GM12878 (cell line): Measurements from ENCODE around the gene PERM1. TPM values are rescaled to one million over a fixed set of nuclear protein-coding genes. Genes with fewer than 3 reads are reported as not detected.

Source experiments
- ATAC-seq: fragments of 200-7000 bp; cut with Tn5 transposase; 3 replicates; pipeline ENCODE4 v1.9.1; 2020; ENCODE audit warnings: mild to moderate bottlenecking, moderate library complexity
- BruUV-seq: library from RNA; stranded (reverse); fragments of 400-500 nt; replicated peaks from 2 replicates; lab custom pipeline; 2021; lab: Mats Ljungman, UMichigan
- CTCF ChIA-PET: fragments of 300-600 bp; sonication (Branson Sonifier 250); formaldehyde crosslinking; extraction: SDS; loops from one replicate; lab custom pipeline; 2021; ENCODE audit warnings: inconsistent platforms; lab: Yijun Ruan, JAX
- POLR2A ChIA-PET: fragments of 350-600 bp; formaldehyde crosslinking; extraction: SDS; loops from one replicate; lab custom pipeline; 2021; ENCODE audit warnings: inconsistent platforms; lab: Charles Lee
- RAD21 ChIA-PET: fragments of 300-600 bp; sonication (Branson Sonifier 250); formaldehyde crosslinking; loops from one replicate; lab custom pipeline; 2023; ENCODE audit warnings: antibody characterized with exemption; ENCODE audit not compliant: unreplicated experiment; lab: Charles Lee
- SMC1A ChIA-PET: fragments of 300-600 bp; sonication (Branson Sonifier 250); formaldehyde crosslinking; loops from one replicate; lab custom pipeline; 2023; ENCODE audit not compliant: unreplicated experiment, uncharacterized antibody; lab: Charles Lee
- DNase-seq: peaks from one replicate; pipeline ENCODE4 v3.0.0-alpha.2; 2011; ENCODE audit warnings: low read depth, low spot score
- FAIRE-seq: peaks from 3 replicates; lab custom pipeline; 2011; peaks lifted over from hg19 to GRCh38; lab: Jason Lieb, UNC
- H2AFZ ChIP-seq: 2 replicates; pipeline ENCODE4 v1.6.0; 2011; ENCODE audit warnings: low read depth, low read length, control low read depth; ENCODE audit not compliant: control insufficient read depth
- H3K27ac ChIP-seq: 2 replicates; pipeline ENCODE4 v1.5.1; 2011; ENCODE audit warnings: control low read depth; ENCODE audit not compliant: control insufficient read depth, insufficient read depth
- H3K27me3 ChIP-seq, 2 experiments: replicated peaks in 1 of 2; 2 replicates each; pipeline versions ENCODE4 v1.6.0 to v1.6.1; 2011; ENCODE audit warnings: low read length in 1 of 2; ENCODE audit not compliant: control insufficient read depth in 2 of 2, insufficient read depth in 2 of 2
- H3K36me3 ChIP-seq, 2 experiments: 2 replicates each; pipeline ENCODE4 v1.5.1; 2011; ENCODE audit warnings: low read length in 1 of 2; ENCODE audit not compliant: control insufficient read depth in 2 of 2, insufficient read depth in 2 of 2
- H3K4me1 ChIP-seq: 2 replicates; pipeline ENCODE4 v1.6.1; 2011; ENCODE audit warnings: mild to moderate bottlenecking, low read length, moderate library complexity, mixed read lengths; ENCODE audit not compliant: control insufficient read depth, insufficient read depth
- H3K4me2 ChIP-seq: 2 replicates; pipeline ENCODE4 v1.6.0; 2011; ENCODE audit warnings: control low read depth; ENCODE audit not compliant: control insufficient read depth, insufficient read depth
- H3K4me3 ChIP-seq: fragments of 200-600 bp; sonication (generic); 2 replicates; pipeline ENCODE4 v1.5.1; 2016
- H3K79me2 ChIP-seq: 2 replicates; pipeline ENCODE4 v1.6.0; 2011; ENCODE audit warnings: low read length; ENCODE audit not compliant: control insufficient read depth, insufficient read depth
- H3K9ac ChIP-seq: 2 replicates; pipeline ENCODE4 v1.8.0; 2011; ENCODE audit warnings: low read length, control low read depth, mixed read lengths; ENCODE audit not compliant: control insufficient read depth, insufficient read depth
- H3K9me3 ChIP-seq: replicated peaks from 3 replicates; pipeline ENCODE4 v1.5.1; 2011; ENCODE audit warnings: mild to moderate bottlenecking, low read length; ENCODE audit not compliant: control insufficient read depth, insufficient read depth
- H4K20me1 ChIP-seq: 2 replicates; pipeline ENCODE4 v1.6.0; 2011; ENCODE audit not compliant: control insufficient read depth, insufficient read depth
- BCL11A ChIP-seq: IDR thresholded peaks from 2 replicates; pipeline ENCODE4 v1.6.1; 2011; ENCODE audit warnings: low read depth, low read length
- EZH2 ChIP-seq: IDR thresholded peaks from 2 replicates; pipeline ENCODE4 v1.6.1; 2012; ENCODE audit warnings: low read depth, mild to moderate bottlenecking, control low read depth, inconsistent platforms, low read length, borderline replicate concordance; ENCODE audit not compliant: control insufficient read depth
- FOXM1 ChIP-seq: IDR thresholded peaks from 2 replicates; pipeline ENCODE4 v1.6.1; 2012; ENCODE audit warnings: low read depth, mild to moderate bottlenecking, inconsistent platforms, low read length, moderate library complexity
- KDM1A ChIP-seq: fragments of 200-600 bp; sonication (generic); IDR thresholded peaks from 2 replicates; pipeline ENCODE4 v1.6.1; 2016; ENCODE audit warnings: borderline replicate concordance
- SRF ChIP-seq, 2 experiments: IDR thresholded peaks; 2 replicates each; pipeline ENCODE4 v1.6.1; 2011; ENCODE audit warnings: low read depth in 2 of 2, low read length in 2 of 2, mild to moderate bottlenecking in 1 of 2, moderate library complexity in 1 of 2
- TAF1 ChIP-seq: IDR thresholded peaks from 2 replicates; pipeline ENCODE4 v1.6.1; 2011; ENCODE audit warnings: mild to moderate bottlenecking, low read depth, low read length, borderline replicate concordance
- WRNIP1 ChIP-seq: IDR thresholded peaks from 2 replicates; pipeline ENCODE4 v1.6.1; 2011; ENCODE audit warnings: low read depth, low read length, improper control_type of control experiment, borderline replicate concordance
- WGBS: methylation state at CpG from one replicate; pipeline ENCODE4 v1.1.6; 2016; ENCODE audit warnings: low lambda C conversion rate; ENCODE audit not compliant: insufficient replicate concordance, insufficient coverage; ENCODE audit errors: missing lambda C conversion rate; 5-methylcytosine and 5-hydroxymethylcytosine counted together
- in situ Hi-C: fragments of 300-500 bp; cut with MboI; formaldehyde crosslinking; loops from 9 replicates; pipeline ENCODE4 v1.14.3; 2018; ENCODE audit warnings: mixed read lengths
- intact Hi-C: fragments of 100-400 bp; cut with micrococcal nuclease; formaldehyde crosslinking; loops from one replicate; pipeline ENCODE4 v1.14.2; 2022; ENCODE audit not compliant: unreplicated experiment
- polyA plus RNA-seq, 11 experiments: library from polyadenylated mRNA; depleted of rRNA in 4 of 11; unstranded in 6 of 11; stranded (reverse) in 5 of 11; fragments of >200 nt; fragmentation: Nextera tagmentation in 4 of 11; fragmentation: Illumina TruSeq in 1 of 11; extraction: Ambion mirVana in 4 of 11; extraction: Trizol in 1 of 11; gene quantifications; 1 replicate in 1 of 11; 2 replicates in 10 of 11; pipeline versions ENCODE4 v1.2.1 to v1.2.3, GENCODE V29; 2011 to 2016; ENCODE audit warnings: inconsistent platforms in 2 of 11, missing spikeins in 2 of 11, low read depth in 1 of 11
- total RNA-seq, 4 experiments: library from RNA; depleted of rRNA in 3 of 4; stranded (reverse); fragments of >200 nt in 3 of 4; fragmentation: Illumina TruSeq in 1 of 4; extraction: Trizol in 1 of 4; gene quantifications; 2 replicates each; pipeline versions ENCODE4 v1.2.1 to v1.2.3, GENCODE V29; 2013 to 2021

Gene PERM1
- total and polyA plus RNA-seq, 10 of the 15 experiments (the other 5 are each of a cell fraction or from before 2014, with no cell fraction given), result not detected

DNA sequence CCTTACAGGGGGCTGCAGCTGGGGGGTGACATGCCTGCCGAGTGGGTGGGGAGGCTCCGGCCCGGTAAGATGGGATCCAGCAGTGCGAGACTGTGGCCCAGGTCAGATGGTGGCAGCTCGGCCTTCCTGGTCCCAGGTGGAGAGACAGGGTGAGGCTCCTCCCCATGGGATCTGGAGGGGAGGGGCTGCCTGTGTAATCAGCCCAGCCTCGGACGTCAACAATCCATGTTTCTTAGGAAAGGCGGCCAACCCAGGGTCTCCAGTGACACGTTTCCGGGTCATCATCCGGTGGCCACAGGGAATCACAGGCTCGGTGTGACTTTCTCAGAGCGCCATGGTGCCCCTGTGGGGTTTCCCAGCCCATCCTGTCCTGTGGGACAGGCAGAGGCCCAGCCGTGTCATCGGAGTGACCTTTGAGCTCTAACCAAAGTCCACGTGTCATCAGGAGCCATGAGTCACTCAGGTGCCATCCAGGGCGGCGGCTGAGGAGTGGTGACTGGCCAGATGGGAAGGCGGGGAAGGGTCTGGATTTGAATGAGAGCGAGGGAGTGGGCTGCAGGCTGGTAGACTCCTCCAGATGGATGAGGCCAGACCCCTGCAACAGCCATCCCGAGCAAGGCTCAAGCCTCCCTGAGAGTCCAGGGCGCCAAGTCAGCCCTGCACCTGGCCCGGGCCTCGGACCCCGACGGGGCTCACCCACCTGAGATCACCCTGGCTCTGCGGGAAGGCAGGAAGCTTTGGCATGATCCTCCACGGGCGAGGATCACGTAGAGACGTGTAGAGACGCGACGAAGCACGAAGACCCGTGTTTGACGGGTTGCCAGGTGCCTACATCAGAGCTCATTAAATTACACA, 24.6 kb upstream of the PERM1 start:
- no peak overlapping the region for H3K4me3 ChIP-seq
- no peak for TF ChIP-seq BCL11A
- no peak for TF ChIP-seq WRNIP1
- no peak for TF ChIP-seq FOXM1
- no peak for TF ChIP-seq KDM1A
- no peak for TF ChIP-seq EZH2
- TF ChIP-seq SRF (IDR thresholded peaks at IDR 0.05; ENCODE audit: low read depth in 2 of 2, low read length in 2 of 2), result no peak
- no peak for TF ChIP-seq TAF1
- peaks cover 17% of the 10 kb centered on the region for H3K4me1 ChIP-seq
- no peaks in the 10 kb centered on the region for H3K79me2 ChIP-seq
- ATAC-seq, result no peak
- in situ Hi-C loops, result no loop called here
- H3K9me3 ChIP-seq, result peaks cover 2% of the 10 kb centered on the region; the same call in 1 of the 3 replicates
- H4K20me1 ChIP-seq, result no peaks in the 10 kb centered on the region
- intact Hi-C loops, result no loop called here
- no peak overlapping the region for H3K9ac ChIP-seq
- DNase-seq, result no peak
- no peak overlapping the region for H3K4me2 ChIP-seq
- 80% methylated on average over 37 of the region's 37 CpGs for WGBS
- no TSS peak for BruUV-seq
- ChIA-PET POLR2A (interaction anchor here (5.4 kb wide), 1 partner anchor 7 kb away, joined by 22 read pairs; the partner anchor contains the start of gene ISG15), SMC1A (interaction anchor here (1.1 kb wide), 1 partner anchor 13 kb away, joined by 4 read pairs; the partner anchor contains the start of gene AGRN), CTCF (interaction anchor here (0.8 kb wide), 1 partner anchor 15 kb away, joined by 3 read pairs; no protein-coding TSS in a partner anchor), RAD21 (interaction anchor here (0.6 to 1.1 kb wide), 2 partner anchors 27 to 206 kb away, joined by 3 to 4 read pairs; no protein-coding TSS in a partner anchor)
- FAIRE-seq, result no peak
- no peaks in the 10 kb centered on the region for H3K36me3 ChIP-seq
- no peak overlapping the region for H3K27ac ChIP-seq
- peaks cover 0 to 2% of the 10 kb centered on the region in 2 experiments; a peak in 1 of 4 replicates for H3K27me3 ChIP-seq
- H2AFZ ChIP-seq, result no peak overlapping the region
